CD14-positive monocyte (primary cell): ENCODE results near the gene DPM3. TPM values are rescaled to one million over a fixed set of nuclear protein-coding genes. Genes with fewer than 3 reads are reported as not detected.

Experiments
- DNase-seq, 3 donors: peaks; one replicate each; pipeline ENCODE4 v3.0.0-alpha.2; 2011 to 2022
- H2AFZ ChIP-seq: 2 replicates; pipeline ENCODE4 v1.6.0; 2012; ENCODE audit warnings: mild to moderate bottlenecking, low read depth, low read length, inconsistent platforms; ENCODE audit not compliant: insufficient read depth, poor library complexity, severe bottlenecking
- H3K27ac ChIP-seq, 2 donors: 1 replicate in 1 of 2; 2 replicates in 1 of 2; pipeline ENCODE4 v1.5.1; 2012 to 2013; ENCODE audit warnings: low read length in 2 of 2, control low read depth in 1 of 2, inconsistent platforms in 1 of 2, low read depth in 1 of 2, mild to moderate bottlenecking in 1 of 2
- H3K27me3 ChIP-seq, 2 donors: one replicate each; pipeline versions ENCODE4 v1.6.0 to v1.6.1; 2011 to 2013; ENCODE audit warnings: low read length in 2 of 2; ENCODE audit not compliant: control insufficient read depth in 2 of 2, insufficient read depth in 2 of 2
- H3K36me3 ChIP-seq, 2 donors: replicated peaks in 1 of 2; 1 replicate in 1 of 2; 2 replicates in 1 of 2; pipeline versions ENCODE4 v1.5.1 to v1.6.1; 2012 to 2013; ENCODE audit warnings: low read length in 2 of 2, control low read depth in 1 of 2, inconsistent platforms in 1 of 2, mild to moderate bottlenecking in 1 of 2; ENCODE audit not compliant: insufficient read depth in 2 of 2, control insufficient read depth in 1 of 2
- H3K4me1 ChIP-seq, 2 donors: 1 replicate in 1 of 2; 2 replicates in 1 of 2; pipeline versions ENCODE4 v1.5.1 to v1.6.1; 2012 to 2013; ENCODE audit warnings: low read length in 2 of 2, control low read depth in 1 of 2, inconsistent platforms in 1 of 2, mild to moderate bottlenecking in 1 of 2, moderate library complexity in 1 of 2; ENCODE audit not compliant: insufficient read depth in 2 of 2, control insufficient read depth in 1 of 2
- H3K4me2 ChIP-seq: replicated peaks from 2 replicates; pipeline ENCODE3; 2012; ENCODE audit warnings: low read length, moderate library complexity, mild to moderate bottlenecking; ENCODE audit not compliant: poor library complexity, severe bottlenecking; ENCODE audit errors: extremely low read depth
- H3K4me3 ChIP-seq, 3 experiments: fragments of 200-600 bp in 1 of 3; sonication (generic) in 1 of 3; replicated peaks in 1 of 3; 1 replicate in 2 of 3; 2 replicates in 1 of 3; pipeline ENCODE4 v1.5.1; 2011 to 2013; ENCODE audit warnings: low read length in 3 of 3, mild to moderate bottlenecking in 3 of 3, control low read depth in 2 of 3, low read depth in 2 of 3, inconsistent platforms in 1 of 3, moderate library complexity in 1 of 3
- H3K79me2 ChIP-seq: 2 replicates; pipeline ENCODE4 v1.6.0; 2012; ENCODE audit warnings: mild to moderate bottlenecking, control low read depth, inconsistent platforms, low read length, moderate library complexity; ENCODE audit not compliant: insufficient read depth
- H3K9ac ChIP-seq: 2 replicates; pipeline ENCODE4 v1.6.0; 2017; ENCODE audit warnings: low read length, mild to moderate bottlenecking; ENCODE audit not compliant: insufficient read depth, poor library complexity, severe bottlenecking
- H3K9me3 ChIP-seq, 2 donors: replicated peaks in 1 of 2; 1 replicate in 1 of 2; 2 replicates in 1 of 2; pipeline versions ENCODE4 v1.5.1 to v1.6.1; 2012 to 2013; ENCODE audit warnings: low read length in 2 of 2, control low read depth in 1 of 2; ENCODE audit not compliant: control insufficient read depth in 1 of 2, insufficient read depth in 1 of 2
- H4K20me1 ChIP-seq: 2 replicates; pipeline ENCODE4 v1.6.0; 2012; ENCODE audit warnings: mild to moderate bottlenecking, low read length, control low read depth, moderate library complexity; ENCODE audit not compliant: insufficient read depth
- H3K27ac Mint-ChIP-seq, 7 donors: one replicate each; pipeline ENCODE4 v1.8.0; 2020; ENCODE audit warnings: mild to moderate bottlenecking in 7 of 7, mixed read lengths in 7 of 7, moderate library complexity in 6 of 7, inconsistent platforms in 2 of 7
- H3K27me3 Mint-ChIP-seq, 3 donors: one replicate each; pipeline ENCODE4 v1.8.0; 2021 to 2022; ENCODE audit warnings: low read depth in 3 of 3, mild to moderate bottlenecking in 3 of 3, mixed read lengths in 3 of 3, moderate library complexity in 3 of 3, inconsistent platforms in 1 of 3
- H3K36me3 Mint-ChIP-seq, 2 donors: one replicate each; pipeline ENCODE4 v1.8.0; 2020; ENCODE audit warnings: mixed read lengths in 2 of 2, inconsistent platforms in 1 of 2, mild to moderate bottlenecking in 1 of 2
- H3K4me1 Mint-ChIP-seq: one replicate; pipeline ENCODE4 v1.8.0; 2020; ENCODE audit warnings: mild to moderate bottlenecking, mixed read lengths
- H3K4me3 Mint-ChIP-seq, 2 donors: one replicate each; pipeline ENCODE4 v1.8.0; 2020; ENCODE audit warnings: mild to moderate bottlenecking in 2 of 2, mixed read lengths in 2 of 2, moderate library complexity in 1 of 2
- H3K9me3 Mint-ChIP-seq, 7 donors: one replicate each; pipeline ENCODE4 v1.8.0; 2020 to 2022; ENCODE audit warnings: mixed read lengths in 7 of 7, mild to moderate bottlenecking in 6 of 7, moderate library complexity in 6 of 7, inconsistent platforms in 2 of 7
- WGBS: methylation state at CpG from one replicate; pipeline ENCODE4 v1.1.5; 2013; ENCODE audit warnings: missing lambda C conversion rate; ENCODE audit not compliant: insufficient coverage; 5-methylcytosine and 5-hydroxymethylcytosine counted together
- intact Hi-C, 2 donors: fragments of 100-400 bp; cut with micrococcal nuclease; formaldehyde crosslinking; loops; one replicate each; pipeline versions ENCODE4 v1.15.0 to v1.15.1; 2023
- polyA plus RNA-seq, 3 donors: library from polyadenylated mRNA; depleted of rRNA in 1 of 3; unstranded in 2 of 3; stranded (reverse) in 1 of 3; fragments of 300-500 nt in 2 of 3; fragments of >200 nt in 1 of 3; fragmentation: Illumina TruSeq in 2 of 3; gene quantifications; 1 replicate in 2 of 3; 2 replicates in 1 of 3; pipeline ENCODE4 v1.2.3, GENCODE V29; 2012 to 2021
- TF ChIP-seq, protein P1 (sequence below): fragments of 200-600 bp; IDR thresholded peaks from one replicate; pipeline ENCODE4 v1.8.0; 2022; ENCODE audit warnings: antibody characterized with exemption, mild to moderate bottlenecking

DPM3 gene
- polyA plus RNA-seq, 3 donors = 99.9 to 141 (median 105) TPM

DNA sequence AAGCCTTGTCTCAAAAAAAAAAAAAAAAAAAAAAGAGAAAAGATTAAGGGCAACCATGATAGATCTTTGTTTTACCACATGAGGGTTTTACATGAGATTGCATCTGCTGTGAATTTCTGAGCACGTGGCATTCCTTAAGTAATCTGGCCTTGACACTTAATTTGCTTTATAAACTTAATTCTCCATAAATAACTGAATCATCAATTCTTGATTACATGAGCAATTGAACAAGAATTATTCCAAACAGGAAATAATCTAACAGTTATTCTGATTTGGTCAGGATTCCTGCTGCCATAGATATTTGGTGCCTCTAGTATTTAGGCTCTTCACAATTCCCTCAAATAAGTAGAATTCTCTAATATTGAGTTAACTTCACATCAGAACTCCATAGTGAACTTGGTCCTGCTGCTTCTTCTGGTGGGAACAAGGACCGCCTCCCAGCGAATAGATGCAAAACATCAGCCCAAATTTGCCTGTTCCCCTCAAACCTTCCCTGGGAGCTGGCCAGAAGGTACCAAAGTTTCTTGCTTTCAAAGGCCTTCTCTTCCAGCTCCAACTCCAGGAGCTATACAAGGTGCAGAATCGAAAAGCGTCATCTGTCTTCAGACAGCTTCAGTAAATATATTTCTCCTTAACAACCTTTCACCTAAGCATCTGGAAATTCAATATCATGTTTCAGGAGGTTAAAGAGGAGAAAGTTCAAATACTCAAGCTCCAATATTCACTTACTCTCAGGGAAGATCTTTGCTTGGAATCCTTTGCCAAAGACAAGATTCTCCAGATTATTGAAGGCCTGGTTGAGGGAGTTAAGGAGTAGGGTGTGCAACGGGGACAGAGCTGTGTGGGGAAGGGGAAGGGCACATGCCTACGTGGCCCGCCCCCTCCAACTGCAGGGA, 31.8 kb upstream of the DPM3 start:
- Mint-ChIP-seq H3K27ac (peak overlapping the region in 6 of 7 donors; percentile 84 to 96 (median 94)), H3K9me3 (no peaks in the 10 kb centered on the region), H3K27me3 (peaks cover 8 to 30% (median 28%) of the 10 kb centered on the region in 3 donors), H3K4me1 (peaks cover 42% of the 10 kb centered on the region), H3K36me3 (peaks cover 19 to 30% of the 10 kb centered on the region in 2 donors), H3K4me3 (peak overlapping the region; percentile 93 to 96)
- peak overlapping the region; percentile 96 for H2AFZ ChIP-seq
- peaks cover 21% of the 10 kb centered on the region for H3K79me2 ChIP-seq
- peak overlapping the region; percentile 70 to 95 (median 91) for H3K4me3 ChIP-seq
- peaks cover 0 to 2% of the 10 kb centered on the region in 2 donors for H3K27me3 ChIP-seq
- intact Hi-C loops = loop anchor here in 1 of 2 donors (5.0 kb wide), 1 partner anchor 35 kb away; the partner anchor contains the start of gene SLC50A1
- no peaks in the 10 kb centered on the region for H4K20me1 ChIP-seq
- peak overlapping the region; percentile 69 to 90 for H3K27ac ChIP-seq
- TF ChIP-seq, protein P1, sequence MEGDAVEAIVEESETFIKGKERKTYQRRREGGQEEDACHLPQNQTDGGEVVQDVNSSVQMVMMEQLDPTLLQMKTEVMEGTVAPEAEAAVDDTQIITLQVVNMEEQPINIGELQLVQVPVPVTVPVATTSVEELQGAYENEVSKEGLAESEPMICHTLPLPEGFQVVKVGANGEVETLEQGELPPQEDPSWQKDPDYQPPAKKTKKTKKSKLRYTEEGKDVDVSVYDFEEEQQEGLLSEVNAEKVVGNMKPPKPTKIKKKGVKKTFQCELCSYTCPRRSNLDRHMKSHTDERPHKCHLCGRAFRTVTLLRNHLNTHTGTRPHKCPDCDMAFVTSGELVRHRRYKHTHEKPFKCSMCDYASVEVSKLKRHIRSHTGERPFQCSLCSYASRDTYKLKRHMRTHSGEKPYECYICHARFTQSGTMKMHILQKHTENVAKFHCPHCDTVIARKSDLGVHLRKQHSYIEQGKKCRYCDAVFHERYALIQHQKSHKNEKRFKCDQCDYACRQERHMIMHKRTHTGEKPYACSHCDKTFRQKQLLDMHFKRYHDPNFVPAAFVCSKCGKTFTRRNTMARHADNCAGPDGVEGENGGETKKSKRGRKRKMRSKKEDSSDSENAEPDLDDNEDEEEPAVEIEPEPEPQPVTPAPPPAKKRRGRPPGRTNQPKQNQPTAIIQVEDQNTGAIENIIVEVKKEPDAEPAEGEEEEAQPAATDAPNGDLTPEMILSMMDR = no peak
- H3K9ac ChIP-seq = peak overlapping the region; percentile 84
- no peak for DNase-seq
- H3K4me2 ChIP-seq = peak overlapping the region; percentile 86
- peaks cover 35 to 42% of the 10 kb centered on the region in 2 donors for H3K4me1 ChIP-seq
- peaks cover 14 to 19% of the 10 kb centered on the region in 2 donors for H3K36me3 ChIP-seq
- 39% methylated on average over 6 of the region's 8 CpGs for WGBS
- no peaks in the 10 kb centered on the region for H3K9me3 ChIP-seq

DNA sequence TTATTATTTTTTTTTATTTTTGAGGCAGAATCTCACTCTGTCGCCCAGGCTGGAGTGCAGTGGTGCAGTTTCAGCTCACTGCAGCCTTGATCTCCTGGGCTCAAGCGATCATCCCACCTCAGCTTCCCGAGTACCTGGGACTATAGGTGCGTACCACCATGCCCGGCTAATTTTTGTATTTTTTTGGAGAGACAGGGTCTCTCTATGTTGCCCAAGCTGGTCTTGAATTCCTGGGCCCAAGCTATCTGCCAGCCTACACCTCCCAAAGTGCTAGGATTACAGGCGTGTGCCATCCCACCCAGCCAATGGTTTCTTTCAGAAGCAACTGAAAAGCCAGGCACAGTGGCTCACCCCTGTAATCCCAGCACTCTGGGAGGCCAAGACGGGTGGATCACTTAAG, 30.5 kb upstream of the DPM3 start:
- peaks cover 0 to under 1% (median 0%) of the 10 kb centered on the region in 7 donors for H3K9me3 Mint-ChIP-seq
- no peaks in the 10 kb centered on the region for H3K9me3 ChIP-seq
- H3K27me3 ChIP-seq = peaks cover 0 to 13% of the 10 kb centered on the region in 2 donors
- peak overlapping the region in 1 of 7 donors; percentile 25 for H3K27ac Mint-ChIP-seq
- H3K36me3 Mint-ChIP-seq = peaks cover 19 to 30% of the 10 kb centered on the region in 2 donors
- H3K9ac ChIP-seq = no peak overlapping the region
- no peak overlapping the region for H3K4me3 ChIP-seq
- H3K4me1 ChIP-seq = peaks cover 44 to 47% of the 10 kb centered on the region in 2 donors
- DNase-seq = no peak
- H3K4me1 Mint-ChIP-seq = peaks cover 43% of the 10 kb centered on the region
- H3K27ac ChIP-seq = no peak overlapping the region
- no peaks in the 10 kb centered on the region for H4K20me1 ChIP-seq
- no peak overlapping the region for H3K4me2 ChIP-seq
- TF ChIP-seq, protein P1 = no peak
- intact Hi-C loops = loop anchor here in 1 of 2 donors (5.0 kb wide), 1 partner anchor 34 kb away; the partner anchor contains the start of gene SLC50A1
- H3K79me2 ChIP-seq = peaks cover 21% of the 10 kb centered on the region
- peaks cover 14 to 19% of the 10 kb centered on the region in 2 donors for H3K36me3 ChIP-seq
- H3K27me3 Mint-ChIP-seq = peaks cover 18 to 39% (median 36%) of the 10 kb centered on the region in 3 donors
- no peak overlapping the region for H2AFZ ChIP-seq
- H3K4me3 Mint-ChIP-seq = no peak overlapping the region
- WGBS = 100% methylated on average over 5 of the region's 7 CpGs
